ENCODE measurements around the gene HTD2.

The HTD2 gene

DNA sequence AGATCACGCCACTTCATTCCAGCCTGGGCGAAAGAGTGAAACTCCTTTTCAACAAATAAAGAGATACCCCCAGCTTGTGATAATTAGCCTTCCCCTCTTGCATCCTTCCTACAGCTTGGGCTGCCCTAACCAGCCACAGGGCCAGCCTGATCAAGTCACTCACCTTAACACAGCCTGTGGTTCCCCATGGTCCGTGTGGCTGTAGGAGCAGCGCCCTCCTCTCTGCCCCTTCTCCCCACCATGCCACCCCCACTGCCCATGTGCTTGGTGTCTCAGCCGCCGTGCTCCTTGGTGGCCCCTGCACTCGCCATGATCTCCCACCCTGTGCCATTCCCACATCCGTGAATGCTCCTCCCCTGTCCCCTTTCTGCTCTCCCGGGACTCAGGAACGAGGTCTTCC lies 13.5 kb upstream of the HTD2 start:
- no peak for DNase-seq (ENCODE audit: low spot score)

DNA sequence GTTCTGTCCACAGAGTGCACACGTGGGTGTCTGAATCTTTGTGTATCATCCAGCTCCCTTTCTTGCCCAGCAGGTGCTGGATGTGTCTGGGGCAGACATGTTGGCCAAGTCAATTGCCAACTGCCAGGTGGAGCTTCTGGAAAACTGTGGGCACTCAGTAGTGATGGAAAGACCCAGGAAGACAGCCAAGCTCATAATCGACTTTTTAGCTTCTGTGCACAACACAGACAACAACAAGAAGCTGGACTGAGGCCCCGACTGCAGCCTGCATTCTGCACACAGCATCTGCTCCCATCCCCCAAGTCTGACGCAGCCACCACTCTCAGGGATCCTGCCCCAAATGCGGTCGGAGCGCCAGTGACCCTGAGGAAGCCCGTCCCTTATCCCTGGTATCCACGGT lies 12.8 kb upstream of the HTD2 start:
- DNase-seq (ENCODE audit: low spot score) = no peak

DNA sequence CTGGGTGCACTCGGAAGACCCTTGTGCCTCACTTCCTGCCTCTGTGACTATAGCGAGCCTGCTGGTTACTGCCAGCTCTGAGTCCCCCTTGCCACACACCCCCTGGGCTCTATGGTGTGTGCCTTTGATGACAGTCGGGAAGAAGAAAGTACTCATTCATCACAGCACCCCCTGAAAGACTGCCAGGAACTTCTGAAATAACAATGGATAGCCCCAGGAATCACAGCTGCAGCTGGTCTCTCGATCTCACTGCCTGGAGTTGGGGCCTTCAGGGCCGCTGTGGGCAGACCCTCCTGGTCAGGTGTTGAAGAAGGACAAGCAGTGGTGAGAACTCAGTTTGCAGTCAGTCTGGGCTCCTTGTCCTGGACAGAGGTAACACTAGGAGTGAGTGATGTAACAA lies 10.1 kb upstream of the HTD2 start:
- no peak for DNase-seq (ENCODE audit: low spot score)

DNA sequence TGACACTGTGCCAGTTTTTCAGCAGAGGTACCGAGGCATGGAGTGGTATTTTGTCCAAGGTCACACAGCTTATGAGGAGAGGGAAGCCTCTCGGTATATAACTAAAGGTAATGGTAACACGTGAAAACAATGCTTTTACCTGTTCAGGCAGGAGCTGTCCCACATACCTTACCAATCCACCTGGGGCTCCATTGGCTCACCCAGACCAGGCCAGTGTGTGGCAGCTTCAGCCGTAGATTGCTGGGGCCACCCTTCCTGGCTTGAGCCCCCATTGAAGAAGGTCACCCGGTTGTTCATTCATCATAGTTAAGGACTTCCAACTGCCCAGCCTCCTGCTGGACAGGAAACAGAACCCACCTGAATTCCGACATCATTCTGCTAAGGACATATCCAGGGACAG lies 9.5 kb upstream of the HTD2 start:
- DNase-seq (ENCODE audit: low spot score) = no peak

DNA sequence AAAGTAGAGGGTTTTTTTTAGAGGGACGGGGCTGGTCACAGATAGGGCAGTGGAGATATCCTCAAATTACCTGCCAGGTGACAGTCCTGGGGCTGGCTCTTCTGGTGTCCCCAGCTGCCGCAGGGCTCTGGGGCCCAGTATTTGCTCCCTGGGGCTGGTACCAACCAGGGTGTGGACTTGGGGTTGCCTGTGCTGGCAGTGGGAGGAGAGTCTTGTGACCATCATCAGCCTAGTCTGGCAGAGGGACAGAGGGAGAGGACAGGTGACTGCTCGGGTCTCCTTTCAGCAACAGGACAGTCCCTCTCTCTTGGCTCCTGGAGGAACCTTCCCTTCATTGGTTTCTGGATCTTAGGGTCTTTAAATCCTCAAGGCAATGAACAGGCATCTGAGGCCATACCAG lies 8.1 kb upstream of the HTD2 start:
- DNase-seq (ENCODE audit: low spot score) = no peak

DNA sequence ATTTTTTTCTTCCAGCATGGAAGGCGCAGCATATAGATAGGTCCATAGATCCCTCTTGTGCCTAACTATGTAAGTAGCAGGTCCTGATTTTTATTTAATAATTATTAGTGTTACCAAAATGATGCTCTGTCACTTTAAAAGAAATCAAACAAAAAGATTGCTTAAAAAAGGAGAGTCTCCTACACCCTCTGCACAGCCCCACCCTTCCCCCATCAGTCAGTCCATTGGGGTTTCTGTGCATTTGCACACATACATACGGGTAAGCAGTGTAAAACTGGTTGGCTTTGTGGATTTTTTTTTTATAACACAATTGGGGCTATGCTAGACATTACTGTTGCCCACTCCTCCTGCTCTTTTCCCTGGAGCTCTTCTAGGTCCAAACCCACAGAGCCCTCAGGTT lies 7.2 kb upstream of the HTD2 start:
- no peak for DNase-seq (ENCODE audit: low spot score)

DNA sequence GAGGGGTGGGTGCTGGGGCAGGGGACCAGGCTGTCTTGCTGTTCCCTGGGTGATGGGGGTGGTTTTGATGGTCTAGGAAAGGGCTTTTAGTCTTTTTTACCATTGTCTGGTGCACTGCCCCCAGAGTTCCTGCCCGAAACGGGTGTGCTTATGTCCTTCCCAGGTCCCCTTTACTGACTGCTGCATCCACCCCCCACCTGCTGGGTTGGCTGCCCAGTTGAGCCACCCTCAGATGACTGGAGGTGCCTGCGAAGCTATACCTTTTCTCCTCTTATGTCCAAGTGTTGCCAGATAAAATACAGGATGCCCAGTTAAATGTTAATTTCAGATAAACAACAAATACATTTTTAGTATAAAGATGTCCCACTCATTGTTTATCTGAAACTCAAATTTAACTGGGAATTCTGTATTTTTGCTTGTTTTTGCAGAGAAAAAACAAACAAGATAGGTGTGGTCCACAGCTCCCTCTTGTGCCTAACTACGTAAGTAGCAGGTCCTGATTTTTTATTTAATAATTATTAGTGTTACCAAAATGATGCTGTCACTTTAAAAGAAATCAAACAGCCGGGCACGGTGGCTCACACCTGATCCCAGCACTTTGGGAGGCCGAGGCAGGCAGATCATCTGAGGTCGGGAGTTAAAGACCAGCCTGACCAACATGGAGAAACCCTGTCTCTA lies 6.3 kb upstream of the HTD2 start:
- no peak for DNase-seq (ENCODE audit: low spot score)

DNA sequence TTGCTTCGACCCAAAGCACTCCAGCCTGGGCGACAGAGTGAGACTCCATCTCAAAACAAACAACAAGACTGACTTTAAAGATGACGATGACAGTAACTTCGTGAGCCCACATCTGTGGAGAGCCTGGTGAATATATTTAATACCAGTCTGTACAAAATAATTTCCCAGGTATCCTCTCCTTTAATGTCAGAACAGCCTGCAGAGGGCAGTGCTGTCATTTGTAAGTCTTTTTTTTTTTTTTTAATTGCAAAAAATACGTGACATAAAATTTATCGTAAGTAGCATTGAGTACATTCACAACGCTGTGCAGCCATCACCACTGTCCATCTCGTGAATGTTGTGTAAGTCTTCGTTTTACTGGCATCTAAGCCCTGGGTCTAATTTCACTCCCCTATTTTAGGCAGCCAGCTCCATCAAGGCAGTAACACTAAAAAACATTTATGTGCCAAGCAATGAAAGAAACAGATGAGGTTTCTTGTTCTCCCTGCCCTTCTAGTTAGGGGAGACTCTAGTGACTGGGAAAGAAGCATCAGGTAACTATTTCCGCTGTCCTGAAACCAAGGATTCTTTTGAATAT lies 1.4 kb downstream of the HTD2 start:
- peak; percentile 67 for DNase-seq (ENCODE audit: low spot score)

DNA sequence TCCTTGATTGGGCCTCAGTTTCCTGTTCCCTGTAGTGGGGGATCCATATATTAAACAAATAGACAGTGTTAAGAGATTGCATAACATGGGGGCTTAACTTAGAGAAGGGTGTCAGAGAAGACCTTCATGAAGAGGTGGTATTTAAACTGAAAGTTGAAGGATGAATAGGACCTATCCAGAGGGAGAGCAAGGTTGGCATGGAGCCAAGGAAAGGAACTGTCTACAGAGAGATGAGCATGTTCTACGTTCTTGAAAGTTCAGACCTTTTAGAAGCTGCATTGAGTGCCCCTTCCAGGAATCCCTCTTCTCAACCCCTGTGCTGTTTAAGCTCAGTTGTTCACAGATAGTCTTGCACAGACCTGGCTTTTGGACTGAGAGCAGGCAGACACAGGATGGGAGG lies 2.4 kb downstream of the HTD2 start:
- peak; percentile 47 for DNase-seq (ENCODE audit: low spot score)

DNA sequence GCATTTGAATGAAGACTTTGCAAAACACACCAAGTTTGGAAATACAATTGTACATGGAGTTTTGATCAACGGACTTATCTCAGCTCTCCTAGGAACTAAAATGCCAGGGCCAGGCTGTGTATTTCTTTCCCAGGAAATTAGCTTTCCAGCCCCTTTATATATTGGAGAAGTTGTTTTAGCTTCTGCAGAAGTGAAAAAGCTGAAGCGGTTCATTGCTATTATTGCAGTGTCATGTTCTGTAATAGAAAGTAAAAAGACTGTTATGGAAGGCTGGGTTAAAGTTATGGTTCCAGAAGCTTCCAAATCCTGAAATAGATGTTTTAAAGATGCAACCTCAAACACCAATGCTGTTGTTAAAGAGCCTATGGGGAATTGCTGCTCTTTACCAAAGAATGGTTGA lies 11.5 kb downstream of the HTD2 start:
- no peak for DNase-seq (ENCODE audit: low spot score)

DNA sequence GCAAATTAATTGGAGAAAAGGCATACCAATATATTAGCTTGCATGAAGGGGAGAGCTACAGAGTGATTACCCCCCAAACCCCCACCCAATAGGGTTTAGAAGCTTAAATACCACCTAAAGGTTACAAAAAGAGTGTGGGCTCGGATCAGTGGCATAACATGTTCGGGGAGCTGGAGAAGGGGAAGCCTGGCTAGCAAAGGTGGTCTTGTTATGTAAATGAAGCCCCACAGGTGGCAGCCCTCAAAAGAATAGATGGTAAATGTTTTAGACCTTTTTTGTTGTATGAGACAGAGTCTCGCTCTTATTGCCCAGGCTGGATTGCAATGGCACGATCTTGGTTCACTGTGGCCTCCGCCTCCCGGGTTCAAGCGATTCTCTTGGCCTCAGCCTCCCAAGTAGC lies 15.5 kb downstream of the HTD2 start:
- DNase-seq (ENCODE audit: low spot score) = no peak

DNA sequence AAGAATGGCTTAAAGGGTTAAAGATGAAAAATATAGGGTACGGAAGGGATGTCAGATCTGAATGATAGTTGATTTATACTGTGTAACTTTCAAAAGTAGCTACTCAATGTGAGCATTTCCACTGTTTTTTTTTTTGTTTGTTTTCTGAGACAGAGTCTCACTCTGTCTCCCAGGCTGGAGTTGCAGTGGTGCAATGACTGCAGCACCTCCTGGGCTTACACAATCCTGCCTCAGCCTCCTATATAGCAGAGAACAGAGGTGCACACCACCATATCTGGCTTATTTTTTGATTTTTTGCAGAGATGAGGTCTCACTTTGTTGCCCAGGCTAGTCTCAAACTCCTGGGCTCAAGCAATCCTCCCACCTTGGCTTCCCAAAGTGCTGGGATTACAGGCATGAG lies 16.5 kb downstream of the HTD2 start:
- DNase-seq (ENCODE audit: low spot score) = no peak

DNA sequence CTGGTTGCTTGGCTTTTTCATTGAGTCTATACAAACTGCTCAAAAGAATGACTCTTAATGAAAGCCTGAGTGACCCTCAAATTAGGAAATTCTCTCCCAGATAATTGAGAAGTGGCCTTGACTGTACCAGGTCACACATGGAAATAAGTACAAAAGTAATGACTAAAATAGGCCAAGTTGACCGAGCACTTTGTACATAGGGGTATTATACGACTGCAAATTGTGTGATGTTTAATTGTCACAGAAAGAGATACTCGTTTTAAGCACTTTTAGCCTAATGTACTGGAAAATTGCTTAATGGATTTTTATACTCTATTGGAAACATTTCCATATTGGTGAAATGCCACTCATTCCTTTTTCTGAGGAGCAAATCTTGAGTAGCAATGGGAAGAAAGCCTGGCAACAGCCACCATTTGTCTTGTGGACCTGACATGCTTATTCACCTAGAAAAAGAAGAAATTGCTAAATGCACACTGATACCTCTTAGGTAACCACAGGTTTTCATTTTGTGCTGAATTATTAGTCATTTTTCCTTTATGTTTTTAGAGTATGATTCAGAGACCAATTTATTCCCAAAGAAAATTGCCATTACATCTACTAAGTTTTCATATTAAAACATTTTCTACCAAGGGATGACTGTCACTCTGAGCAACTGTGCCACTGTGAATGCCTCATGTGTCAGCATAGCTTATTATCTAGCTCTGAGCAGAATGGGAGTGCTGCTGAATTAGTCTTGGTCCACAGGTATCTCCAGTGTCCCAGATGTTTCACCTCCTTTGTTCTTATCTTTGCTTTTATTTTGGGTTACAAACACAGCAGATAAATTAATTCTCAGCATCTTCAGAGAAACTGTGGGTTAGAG lies 17.4 kb downstream of the HTD2 start:
- DNase-seq (ENCODE audit: low spot score) = peak; percentile 34

DNA sequence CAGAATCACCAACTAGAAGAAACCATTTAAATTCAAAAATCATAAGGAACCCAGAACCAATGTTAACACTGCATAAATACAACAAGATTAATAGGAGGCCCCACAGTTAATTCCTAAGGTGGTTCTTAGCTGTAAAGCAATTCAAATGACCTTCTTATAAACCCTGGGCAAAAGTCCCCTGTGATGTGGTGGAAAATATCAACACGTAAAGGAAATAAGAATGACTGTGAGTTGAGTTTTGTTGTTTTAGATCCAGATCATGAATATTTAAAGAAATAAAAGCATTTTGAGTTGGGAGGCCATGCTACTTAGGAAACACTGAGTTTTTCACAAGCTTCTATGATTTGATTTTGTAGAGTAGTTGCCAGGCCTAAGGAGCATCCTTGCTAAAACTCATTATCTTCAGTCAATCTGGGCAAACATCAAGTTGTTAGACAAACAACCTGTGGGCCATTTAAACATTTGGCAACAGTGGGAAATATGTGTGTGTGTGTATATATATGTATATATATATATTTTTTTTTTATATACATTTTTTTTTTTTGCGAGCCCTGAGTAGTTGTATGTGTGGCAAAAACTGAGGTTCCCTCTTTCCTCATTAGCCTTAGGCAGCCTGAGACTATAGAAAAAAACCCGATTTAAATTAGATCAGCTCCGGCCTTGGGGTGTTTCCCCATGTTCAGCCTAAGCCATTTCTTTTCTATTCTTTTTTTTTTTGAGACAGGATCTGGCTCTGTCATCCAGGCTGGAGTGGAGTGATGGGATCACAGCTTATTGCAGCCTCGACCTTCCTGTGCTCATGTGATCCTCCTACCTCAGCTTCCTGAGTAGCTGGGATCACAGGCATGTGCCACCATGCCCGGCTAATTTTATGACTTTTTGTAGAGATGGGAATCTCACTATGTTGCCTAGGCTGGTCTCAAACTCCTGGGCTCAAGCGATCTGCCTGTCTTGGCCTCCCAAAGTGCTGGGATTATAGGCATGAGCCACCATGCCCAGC lies 18.4 kb downstream of the HTD2 start:
- no peak for DNase-seq (ENCODE audit: low spot score)

DNA sequence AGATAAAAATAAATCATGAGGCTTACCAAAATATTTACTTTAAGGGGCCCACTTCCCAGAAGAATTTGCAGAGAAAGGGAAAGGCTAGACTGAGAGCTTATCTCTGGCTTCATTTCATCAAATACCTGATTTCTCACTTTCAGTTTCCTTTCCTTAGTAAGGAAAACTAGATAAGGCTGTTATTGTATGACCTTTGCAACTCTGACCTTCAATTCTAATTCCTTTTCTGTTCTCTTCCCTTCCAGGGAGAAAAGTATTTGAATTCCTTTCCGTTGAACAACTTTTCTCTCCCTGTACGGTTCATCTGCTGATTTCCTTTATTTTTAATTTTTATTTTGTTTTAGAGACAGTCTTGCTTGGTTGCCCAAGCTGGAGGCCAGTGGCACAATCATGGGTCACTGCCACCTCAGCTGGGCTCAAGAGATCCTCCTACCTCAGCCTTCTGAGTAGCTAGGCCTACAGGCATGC lies 19.2 kb downstream of the HTD2 start:
- no peak for DNase-seq (ENCODE audit: low spot score)

DNA sequence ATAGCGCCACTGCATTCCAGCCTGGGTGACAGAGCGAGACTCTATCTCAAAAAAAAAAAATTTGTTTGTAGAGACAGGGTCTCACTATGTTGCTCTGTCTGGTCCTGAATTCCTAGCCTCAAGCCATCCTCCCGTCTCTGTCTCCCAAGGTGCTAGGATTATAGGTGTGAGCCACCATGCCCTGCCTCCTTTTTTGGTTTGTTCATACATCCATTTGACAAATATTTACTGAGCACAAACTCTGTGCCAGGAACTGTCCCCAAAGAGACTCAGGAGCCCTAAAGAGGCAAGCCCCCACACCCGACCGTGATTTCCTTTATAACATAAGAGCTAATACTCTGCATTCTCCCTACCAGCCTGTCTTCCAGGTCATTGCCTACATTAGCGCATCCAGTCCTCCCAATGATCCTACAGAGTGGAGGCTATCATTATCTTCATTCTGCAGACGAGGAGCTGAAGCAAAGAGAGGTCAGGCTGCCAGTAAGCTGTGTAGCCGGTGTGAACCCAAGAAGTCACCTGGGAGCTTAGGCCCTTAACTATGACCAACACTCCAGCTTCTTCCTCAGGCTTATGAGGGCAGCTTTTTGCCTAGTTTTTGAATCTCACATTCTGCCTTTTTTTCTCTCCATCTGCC lies 20.1 kb downstream of the HTD2 start:
- DNase-seq (ENCODE audit: low spot score) = no peak

DNA sequence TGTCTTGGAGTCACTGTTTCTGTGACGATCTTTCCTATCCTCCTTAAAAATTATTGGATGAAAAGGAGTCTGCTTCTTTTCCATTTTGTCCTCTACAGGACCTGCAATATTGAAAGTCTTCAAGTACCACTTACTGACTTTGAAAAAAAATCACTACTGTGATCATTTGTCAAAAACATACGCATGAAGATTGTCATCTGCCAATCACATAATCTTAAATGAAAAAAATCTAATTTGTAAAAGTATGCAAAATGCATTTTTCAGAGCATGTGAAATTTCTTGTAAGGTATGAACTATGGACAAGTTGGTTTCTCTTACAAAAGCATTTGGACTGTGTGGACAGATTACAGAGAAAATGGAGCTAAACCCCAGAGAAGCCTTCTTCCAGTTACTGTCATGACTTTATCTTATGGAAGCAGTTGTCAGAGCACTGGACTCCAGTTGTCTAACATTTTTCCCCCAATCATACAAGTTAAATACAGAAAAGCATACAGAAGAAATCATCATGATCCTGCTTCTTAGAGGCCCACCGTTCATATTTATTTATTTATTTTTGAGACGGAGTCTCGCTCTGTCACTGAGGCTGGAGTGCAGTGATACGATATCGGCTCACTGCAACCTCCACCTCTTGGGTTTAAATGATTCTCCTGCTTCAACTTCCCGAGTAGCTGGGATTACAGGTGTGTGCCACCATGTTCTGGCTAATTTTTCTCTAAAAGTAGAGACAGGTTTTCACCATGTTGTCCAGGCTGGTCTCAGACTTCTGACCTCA lies 23.0 kb downstream of the HTD2 start:
- DNase-seq (ENCODE audit: low spot score) = no peak

DNA sequence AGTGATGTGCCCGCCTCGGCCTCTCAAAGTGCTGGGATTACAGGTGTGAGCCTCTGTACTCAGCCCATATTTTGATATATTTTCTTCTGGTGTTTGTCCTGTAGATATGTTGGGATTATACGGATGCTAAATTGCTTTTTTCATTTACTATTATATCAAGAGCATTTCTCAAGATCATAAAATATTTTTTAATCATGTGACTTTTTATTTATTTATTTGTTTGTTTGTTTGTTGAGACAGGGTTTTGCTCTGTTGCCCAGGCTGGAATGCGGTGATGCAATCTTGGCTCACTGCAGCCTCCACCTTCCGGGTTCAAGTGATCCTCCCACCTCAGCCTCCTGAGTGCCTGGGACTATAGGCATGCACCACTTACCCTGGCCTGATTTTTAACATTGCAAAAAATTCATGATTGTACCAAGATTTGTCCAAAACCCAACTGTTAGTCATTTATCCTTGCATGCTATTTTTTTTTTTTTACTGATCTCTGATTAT lies 23.6 kb downstream of the HTD2 start:
- DNase-seq (ENCODE audit: low spot score) = no peak

DNA sequence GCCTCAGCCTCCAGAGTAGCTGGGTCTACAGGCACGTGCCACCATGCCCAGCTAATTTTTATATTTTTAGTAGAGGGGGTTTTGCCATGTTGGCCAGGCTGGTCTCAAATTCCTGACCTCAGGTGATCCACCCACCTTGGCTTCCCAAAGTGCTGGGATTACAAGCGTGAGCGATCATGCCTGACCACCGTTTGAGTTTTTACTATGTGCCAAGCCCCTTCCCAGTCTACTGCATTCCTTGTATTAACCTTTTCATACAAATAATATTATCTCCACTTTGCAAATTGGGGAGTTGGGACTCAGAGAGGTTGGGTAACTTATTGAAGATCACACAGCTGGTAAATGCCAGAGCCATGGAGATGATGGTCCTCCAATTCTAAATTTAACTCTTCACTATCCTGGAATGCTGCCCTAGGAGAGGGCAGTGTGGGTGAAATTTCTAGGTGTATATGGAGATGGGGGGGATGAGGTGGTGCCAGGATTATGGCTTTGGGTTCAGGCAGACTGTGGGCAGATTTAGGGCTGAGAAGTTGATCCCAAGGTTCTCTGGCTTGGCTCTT lies 25.4 kb downstream of the HTD2 start:
- no peak for DNase-seq (ENCODE audit: low spot score)

DNA sequence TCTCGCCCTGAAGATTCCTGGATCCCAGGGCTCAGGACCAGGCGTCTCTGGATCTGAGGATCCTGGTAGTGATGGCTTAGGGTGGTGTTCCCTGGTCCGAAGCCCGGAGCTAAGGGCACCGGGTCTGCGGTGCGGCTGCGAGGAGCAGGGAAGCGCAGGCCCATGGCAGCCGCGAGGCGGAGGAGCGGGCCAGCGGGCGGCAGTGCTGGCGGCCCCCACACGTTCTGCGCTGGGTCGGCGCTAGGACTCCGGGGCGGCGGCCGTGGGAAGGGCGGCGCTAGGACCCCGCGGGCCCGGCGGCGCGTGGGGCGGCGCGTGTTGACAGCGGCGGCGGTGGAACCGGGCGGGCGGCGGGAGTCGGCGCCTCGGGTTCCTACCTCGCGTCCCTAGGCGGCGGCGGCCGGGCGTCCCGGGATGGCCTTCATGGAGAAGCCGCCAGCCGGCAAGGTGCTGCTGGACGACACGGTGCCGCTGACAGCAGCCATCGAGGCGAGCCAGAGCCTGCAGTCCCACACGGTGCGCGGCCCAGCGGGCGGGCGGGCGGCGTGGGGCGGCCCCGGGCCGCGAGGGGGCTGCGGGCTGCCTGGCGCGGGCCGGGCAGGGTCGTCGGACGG lies 26.4 kb downstream of the HTD2 start, which contains the start of gene PXK:
TSS of gene PXK (plus strand) at position 318 of the 614 bp plus-strand sequence. CDS start at position 415, 97 bp downstream.
- peak; percentile 77 for DNase-seq (ENCODE audit: low spot score)
